ENCODE results near the gene LGR6.
A peak's percentile ranks its signal among the peaks of the same experiment; 100 is the strongest.
"Not testable (repeated sequence)": the region's sequence is repeated elsewhere in the genome, so short reads cannot be mapped to it uniquely, and the experiment has no call there.

The LGR6 gene

DNA sequence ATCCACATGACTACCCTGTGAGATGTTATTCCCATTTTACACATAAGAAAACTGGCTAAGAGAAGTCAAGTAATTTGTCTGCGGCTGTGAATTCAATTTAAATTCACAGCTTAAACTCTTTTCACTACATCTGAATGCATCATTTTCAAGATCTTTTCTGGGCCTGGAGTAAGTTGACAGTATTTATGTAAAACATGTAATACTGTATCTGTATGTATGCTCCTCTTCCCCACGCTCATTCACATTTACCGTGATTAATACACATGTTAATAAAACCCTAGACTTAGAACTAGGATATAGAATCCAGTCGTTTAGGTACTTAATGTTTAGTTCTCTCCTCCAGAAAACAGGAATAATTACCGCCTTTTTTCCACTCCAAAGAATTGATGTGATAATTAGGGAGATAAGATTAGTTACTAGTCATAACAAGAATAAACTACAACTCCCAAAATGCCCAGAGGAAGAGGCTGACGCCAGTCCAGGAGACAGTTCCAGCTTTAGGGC lies 154.5 kb downstream of the LGR6 start:
- no peak for DNase-seq

DNA sequence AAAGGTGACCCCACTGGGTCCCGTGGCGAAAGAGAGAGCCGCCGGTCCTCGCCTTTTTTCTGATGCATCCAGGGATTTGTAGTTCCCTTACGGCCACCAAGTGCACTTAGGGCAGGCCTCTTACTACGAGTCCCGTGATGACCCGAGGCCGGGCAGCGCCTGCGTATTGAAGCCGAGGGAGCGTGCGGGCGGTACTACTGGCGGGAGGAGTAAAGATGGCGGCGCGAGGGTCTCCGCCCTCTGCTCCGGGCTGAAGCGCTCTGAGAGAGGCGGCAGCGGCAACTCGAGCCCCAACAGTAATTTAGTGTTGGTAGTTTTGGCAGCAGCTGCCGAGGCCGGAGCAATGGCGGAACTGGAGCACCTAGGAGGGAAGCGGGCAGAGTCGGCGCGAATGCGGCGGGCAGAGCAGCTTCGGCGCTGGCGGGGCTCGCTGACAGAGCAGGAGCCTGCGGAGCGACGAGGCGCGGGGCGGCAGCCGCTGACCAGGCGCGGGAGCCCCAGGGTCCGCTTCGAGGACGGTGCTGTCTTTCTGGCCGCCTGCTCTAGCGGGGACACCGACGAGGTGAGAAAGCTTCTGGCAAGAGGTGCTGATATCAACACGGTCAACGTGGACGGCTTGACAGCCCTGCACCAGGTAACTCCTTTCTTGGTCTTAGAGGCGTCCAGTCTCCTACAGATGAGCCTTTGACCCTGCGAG lies 155.1 kb downstream of the LGR6 start, which contains the start of gene PPP1R12B:
TSS of gene PPP1R12B (plus strand) at position 191 of the 697 bp plus-strand sequence. CDS start at position 344, 153 bp downstream.
- DNase-seq, result peak; percentile 99

DNA sequence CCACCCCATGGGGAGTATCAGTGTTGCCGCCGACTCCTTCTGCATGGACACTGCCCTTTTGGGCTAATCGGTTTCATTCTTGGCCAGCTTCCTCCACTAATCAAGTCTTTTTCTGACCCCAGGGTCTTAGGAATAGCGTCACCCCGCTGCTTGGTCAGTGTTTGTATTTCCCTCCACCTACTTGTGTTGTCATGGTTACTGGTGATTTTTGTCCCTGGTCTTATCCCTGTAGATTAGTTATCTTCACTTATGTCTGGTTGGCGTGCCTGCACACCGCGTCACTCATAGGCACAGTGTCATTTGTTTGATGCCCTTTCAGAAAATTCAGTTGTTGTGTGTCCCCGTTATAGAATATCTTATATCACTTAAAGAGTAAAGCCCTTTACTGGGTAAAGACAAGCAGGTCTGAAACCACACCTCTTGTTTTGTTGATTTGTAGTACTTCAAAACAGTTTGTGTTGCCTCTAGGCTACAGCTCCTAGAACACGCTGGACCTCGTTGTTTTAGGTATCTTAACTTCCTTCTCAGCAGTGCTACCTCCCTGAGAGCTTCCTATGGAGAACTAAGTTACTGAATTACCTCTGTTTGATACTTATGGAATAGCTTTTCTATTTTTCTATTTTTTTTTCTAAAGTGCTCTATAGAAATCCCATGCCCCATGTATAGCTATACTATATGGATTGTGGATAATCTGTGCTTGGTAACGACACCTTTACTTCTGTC lies 155.8 kb downstream of the LGR6 start:
- DNase-seq, result no peak

DNA sequence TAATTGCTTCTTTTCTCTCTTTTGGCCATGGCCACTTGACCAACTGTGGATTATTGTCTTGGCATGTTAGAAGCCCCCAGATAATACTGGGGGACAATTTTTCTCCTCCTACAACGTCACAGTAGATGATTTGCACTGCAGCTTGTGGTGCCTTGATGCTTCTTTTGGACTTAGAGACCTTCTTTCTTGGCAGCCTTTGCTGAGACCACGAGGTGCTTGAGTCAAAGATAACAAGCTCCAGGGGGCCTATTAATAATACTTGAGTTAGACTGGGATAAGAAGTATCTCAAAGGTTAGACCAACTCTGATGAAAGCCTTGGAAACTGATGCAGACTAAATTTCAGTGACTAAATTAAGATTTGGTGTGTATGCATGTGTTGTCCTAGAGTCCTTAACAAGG lies 158.1 kb downstream of the LGR6 start:
- no peak for DNase-seq

DNA sequence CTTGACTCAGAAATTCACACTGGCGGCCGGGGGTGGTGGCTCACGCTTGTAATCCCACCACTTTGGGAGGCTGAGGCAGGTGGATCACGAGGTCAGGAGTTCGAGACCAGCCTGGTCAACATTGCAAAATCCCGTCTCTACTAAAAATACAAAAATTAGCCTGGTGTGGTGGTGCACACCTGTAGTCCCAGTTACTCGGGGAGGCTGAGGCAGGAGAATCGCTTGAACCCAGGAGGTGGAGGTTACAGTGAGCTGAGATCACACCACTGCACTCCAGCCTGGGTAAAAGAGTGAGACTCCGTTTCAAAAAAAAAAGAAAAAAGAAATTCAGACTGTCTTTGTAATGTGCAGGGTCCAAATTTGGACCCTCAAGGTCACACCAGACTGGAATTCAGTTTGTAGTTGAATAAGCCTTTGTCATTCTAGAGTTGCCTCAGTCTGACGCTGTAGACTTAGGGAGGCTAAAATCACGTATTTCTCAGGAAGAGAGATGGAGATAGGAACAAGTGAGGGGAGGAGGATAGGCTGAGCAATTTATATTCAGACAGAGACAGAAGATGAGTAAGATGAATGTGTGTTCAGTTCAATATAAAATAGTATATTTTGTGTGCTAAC lies 159.1 kb downstream of the LGR6 start:
- DNase-seq, result not testable (repeated sequence)

DNA sequence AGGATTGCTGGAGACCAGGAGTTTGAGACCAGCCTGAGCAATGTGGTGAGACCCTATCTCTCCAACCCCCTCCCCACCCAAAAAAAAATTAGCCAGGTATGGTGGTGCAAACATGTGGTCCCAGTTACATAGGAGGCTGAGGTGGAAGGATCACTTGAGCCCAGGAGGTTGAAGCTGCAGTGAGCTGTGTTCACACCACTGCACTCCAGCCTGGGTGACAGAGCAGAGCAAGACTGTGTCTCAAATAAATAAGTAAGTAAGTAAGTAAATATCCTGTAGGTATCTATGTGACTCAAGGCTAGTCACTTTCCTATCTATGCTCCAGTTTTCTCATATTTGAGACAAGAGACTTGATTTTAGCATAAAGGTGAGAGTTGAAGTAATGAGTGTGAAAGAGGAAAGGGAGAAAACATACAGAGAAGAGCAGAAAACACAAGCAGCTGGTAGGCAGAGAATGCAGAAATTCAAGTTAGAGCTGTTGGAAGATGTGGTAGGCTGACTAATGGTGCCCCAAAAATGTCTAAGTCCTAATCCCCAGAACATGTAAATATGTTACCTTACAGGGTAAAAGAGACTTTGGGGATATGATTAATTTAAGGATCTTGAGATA lies 162.4 kb downstream of the LGR6 start:
- DNase-seq, result no peak

- DNase-seq, result no peak
These were observed 163.9 kb downstream of the LGR6 start for GRCh38 chr1:202357506-202357905.

GRCh38 chr1:202361224-202361623 lies 167.6 kb downstream of the LGR6 start:
- DNase-seq, result no peak

DNA sequence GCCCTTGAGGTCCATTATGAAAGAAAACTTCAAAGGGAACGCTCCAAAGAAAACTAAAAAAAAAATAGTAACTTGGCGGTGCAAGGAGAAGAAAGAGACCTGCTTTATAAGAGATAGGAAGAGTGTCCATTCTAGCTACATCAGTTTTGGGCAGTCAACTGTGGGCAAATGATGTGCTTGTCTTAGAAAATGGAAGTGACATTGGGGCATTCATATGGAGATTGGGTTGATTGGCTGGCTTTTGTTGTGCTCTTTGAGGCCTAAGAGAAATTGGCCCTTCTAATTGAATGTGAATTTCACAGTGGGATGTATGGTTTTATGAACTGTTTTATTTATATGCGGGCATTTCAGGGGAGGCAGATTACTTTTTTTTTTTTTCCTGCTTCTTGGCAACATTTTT lies 168.1 kb downstream of the LGR6 start:
- no peak for DNase-seq

- DNase-seq, result no peak
These were observed 168.6 kb downstream of the LGR6 start for GRCh38 chr1:202362212-202362611.

- no peak for DNase-seq
These were observed 171.7 kb downstream of the LGR6 start for GRCh38 chr1:202365092-202365815.

DNA sequence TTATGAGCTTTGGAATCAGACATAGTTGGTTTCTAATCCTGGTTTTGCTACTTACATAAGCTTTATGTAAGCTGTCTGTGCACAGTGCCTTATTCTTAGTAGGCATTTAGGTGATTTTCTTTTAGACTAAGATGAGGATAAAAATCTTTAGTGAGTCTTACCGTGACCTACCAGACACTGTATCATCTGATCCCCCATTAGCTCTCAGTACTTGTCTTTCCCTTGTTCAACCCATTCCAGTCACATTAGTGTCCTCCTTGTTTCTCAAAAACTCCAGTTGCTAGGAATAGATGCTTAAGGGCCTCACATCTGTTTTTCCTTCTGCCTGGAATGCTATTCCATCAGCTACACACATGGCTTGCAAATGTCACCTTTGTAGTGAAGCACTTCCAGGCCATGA lies 173.7 kb downstream of the LGR6 start:
- no peak for DNase-seq

All from SHP77 (cell line).